ENCODE data around the gene PIEZO1. TPM values are rescaled to one million over a fixed set of nuclear protein-coding genes. Genes with fewer than 3 reads are reported as not detected.

Gene PIEZO1
- total RNA-seq, 1 experiment from 2014 or later: 71.1 TPM

DNA sequence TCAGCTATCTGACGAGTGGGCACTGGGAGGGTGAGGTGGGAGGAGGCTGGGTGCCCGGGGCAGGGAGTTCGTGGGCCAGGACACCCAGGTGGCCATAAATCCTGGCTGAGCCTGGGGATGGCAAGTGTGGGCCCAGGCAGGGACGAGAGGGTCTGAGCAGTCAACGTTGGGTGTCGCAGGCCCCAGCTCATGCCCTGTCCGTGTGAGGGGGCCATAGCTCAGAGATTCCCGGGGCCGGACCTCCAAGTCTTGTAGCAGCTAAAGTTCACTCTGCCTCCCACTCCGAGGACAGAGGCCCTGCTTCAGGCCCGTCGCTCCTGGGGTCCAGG is 44.3 kb downstream of the PIEZO1 start:
- no peaks in the 10 kb centered on the region for H4K20me1 ChIP-seq (ENCODE audit: control insufficient read depth, insufficient read depth, insufficient read length)
- H2BK20ac ChIP-seq (ENCODE audit: low read depth, low read length, poor library complexity, severe bottlenecking): no peak overlapping the region
- no peak for TF ChIP-seq CTCF (conservative IDR thresholded peaks at IDR 0.05)
- no CpG with 5 or more reads among the region's 12 CpGs for WGBS (ENCODE audit: extremely low coverage, insufficient read length, low lambda C conversion rate)
- no peak overlapping the region for H3K4me3 Mint-ChIP-seq
- no peak overlapping the region for H2BK5ac ChIP-seq (ENCODE audit: insufficient read length, low read length)
- no peak overlapping the region for H2BK15ac ChIP-seq (ENCODE audit: low read depth, low read length)
- no peak overlapping the region for H2BK12ac ChIP-seq (ENCODE audit: insufficient read length, low read depth, low read length)
- H3K4me2 ChIP-seq (ENCODE audit: insufficient read depth, insufficient read length, low read length): no peak overlapping the region
- no peak for DNase-seq
- no peaks in the 10 kb centered on the region for H3K4me1 ChIP-seq (ENCODE audit: insufficient read depth, low read length)
- H4K5ac ChIP-seq (ENCODE audit: insufficient read length, low read depth, low read length): no peak overlapping the region
- H3K27me3 Mint-ChIP-seq (ENCODE audit: low read depth): no peaks in the 10 kb centered on the region
- H3K79me2 ChIP-seq (ENCODE audit: insufficient read depth, low read length): no peaks in the 10 kb centered on the region
- H3K27ac Mint-ChIP-seq: no peak overlapping the region
- H4K91ac ChIP-seq (ENCODE audit: insufficient read length, low read depth, low read length): no peak overlapping the region
- no peaks in the 10 kb centered on the region for H3K27me3 ChIP-seq (ENCODE audit: insufficient read depth, low read length)
- H2BK120ac ChIP-seq (ENCODE audit: low read depth, low read length, poor library complexity, severe bottlenecking): no peak overlapping the region
- no peak overlapping the region for H3K18ac ChIP-seq (ENCODE audit: insufficient read length, low read depth, low read length)
- no peak overlapping the region for H3K56ac ChIP-seq (ENCODE audit: insufficient read length, low read depth, low read length)
- H4K8ac ChIP-seq (replicated peaks; ENCODE audit: insufficient read length, low read depth, low read length): no peak overlapping the region
- H3K9me3 ChIP-seq (ENCODE audit: control insufficient read depth, low read depth, low read length): no peaks in the 10 kb centered on the region
- no peak overlapping the region for H3K27ac ChIP-seq (ENCODE audit: insufficient read length, low read depth, low read length)
- no peaks in the 10 kb centered on the region for H3K9me3 Mint-ChIP-seq
- peaks cover 0 to 13% of the 10 kb centered on the region in 2 experiments; a peak in 2 of 4 replicates for H3K4me1 Mint-ChIP-seq
- H3K23me2 ChIP-seq (ENCODE audit: insufficient read length, low read depth, low read length, poor library complexity, severe bottlenecking): no peaks in the 10 kb centered on the region
- H3K23ac ChIP-seq (ENCODE audit: insufficient read length, low read depth, low read length): no peak overlapping the region
- H3K4ac ChIP-seq (ENCODE audit: low read depth, low read length): no peak overlapping the region
- H3K14ac ChIP-seq (ENCODE audit: insufficient read depth, low read length): no peak overlapping the region
- no peak overlapping the region for H3K9ac ChIP-seq (ENCODE audit: extremely low read depth, insufficient read length, low read length)
- H2AK5ac ChIP-seq (ENCODE audit: insufficient read length, low read length): no peak overlapping the region
- no peaks in the 10 kb centered on the region for H3K79me1 ChIP-seq (ENCODE audit: insufficient read depth, low read depth, low read length, poor library complexity, severe bottlenecking)
- H3K36me3 Mint-ChIP-seq (ENCODE audit: insufficient read depth in 1 of 3, low read depth in 3 of 3): no peaks in the 10 kb centered on the region; a peak in 1 of 7 replicates
- H3T11ph ChIP-seq (ENCODE audit: low read length): no peak overlapping the region
- H2AFZ ChIP-seq (ENCODE audit: low read length): no peak overlapping the region
